Ramos (cell line): ENCODE measurements around the gene MRS2.

Source experiments
- in situ Hi-C: fragments of 300-500 bp; cut with MboI; formaldehyde crosslinking; loops from one replicate; pipeline ENCODE4 v1.14.3; 2022; ENCODE audit warnings: low sequenced_read_pairs; ENCODE audit not compliant: unreplicated experiment

Gene MRS2

DNA sequence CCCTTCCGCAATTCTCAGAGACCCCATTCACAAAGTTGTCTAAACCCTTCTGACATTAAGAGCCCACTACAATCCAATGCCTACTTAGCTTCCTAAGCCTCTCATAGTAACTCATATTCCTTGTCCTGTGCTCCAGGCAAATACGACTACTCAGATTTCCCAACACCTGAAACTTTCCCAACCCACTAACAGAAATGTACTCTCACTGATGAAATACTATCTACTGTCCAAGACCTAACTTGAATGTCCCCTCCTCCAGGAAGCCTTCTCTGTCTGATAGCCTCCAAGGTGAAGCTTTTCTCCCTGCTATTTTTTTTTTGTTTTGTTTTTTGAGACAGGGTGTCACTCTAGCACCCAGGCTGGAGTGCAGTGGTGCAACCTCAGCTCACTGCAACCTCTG lies 56.2 kb downstream of the MRS2 start:
- in situ Hi-C loops: no loop called here

DNA sequence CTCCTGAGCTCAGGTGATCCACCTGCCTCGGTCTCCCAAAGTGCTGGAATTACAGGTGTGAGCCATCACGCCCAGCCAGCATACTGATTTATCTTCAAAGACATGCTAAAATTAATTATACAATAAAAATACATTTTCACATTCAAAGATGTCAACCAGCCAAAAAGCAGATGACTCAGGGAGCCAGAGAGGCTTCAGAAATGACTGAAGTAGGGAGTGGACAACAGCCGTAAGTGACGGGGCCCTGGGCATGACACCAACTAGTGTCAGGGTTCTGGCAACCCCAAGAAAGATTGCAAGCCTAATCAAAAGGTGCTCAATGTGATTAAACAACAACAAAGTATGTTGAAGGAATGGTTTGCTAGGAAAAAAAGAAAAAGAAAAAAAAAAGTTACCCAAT lies 58.2 kb downstream of the MRS2 start:
- in situ Hi-C loops: no loop called here

DNA sequence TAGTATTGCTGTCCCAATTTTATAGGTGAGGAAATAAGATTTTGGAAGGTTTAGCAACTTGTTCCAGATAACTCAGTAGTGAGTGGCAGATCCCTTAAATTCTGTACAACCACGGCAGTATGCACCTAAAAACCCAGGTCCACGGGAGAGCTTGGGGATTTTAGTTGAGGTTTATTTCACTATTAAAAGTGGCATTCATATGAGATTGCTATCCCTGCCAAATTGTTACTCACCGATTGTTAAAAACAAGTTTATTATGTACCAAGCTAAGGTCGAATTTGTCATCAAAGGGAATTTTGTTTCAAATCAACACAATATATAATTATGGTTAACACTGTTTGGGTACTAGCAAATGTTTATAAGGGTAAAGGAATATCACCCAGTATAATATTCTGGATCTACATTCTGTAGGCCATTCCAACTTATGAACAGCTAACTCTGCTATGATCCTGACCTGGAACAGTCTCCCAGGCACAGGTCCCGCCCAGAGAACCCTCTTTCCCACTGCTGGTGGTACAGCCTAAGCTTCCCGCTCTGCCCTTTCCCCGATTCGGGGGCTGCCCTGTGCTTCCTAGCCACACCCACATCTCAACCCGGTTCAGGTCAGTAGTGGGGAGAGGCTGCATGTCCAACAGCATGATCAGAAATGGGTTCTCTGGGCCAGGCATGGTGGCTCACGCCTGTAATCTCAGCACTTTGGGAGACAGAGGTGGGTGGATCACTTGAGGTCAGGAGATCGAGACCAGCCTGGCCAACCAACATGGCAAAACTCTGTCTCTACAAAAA lies 61.7 kb downstream of the MRS2 start:
- in situ Hi-C loops: no loop called here

DNA sequence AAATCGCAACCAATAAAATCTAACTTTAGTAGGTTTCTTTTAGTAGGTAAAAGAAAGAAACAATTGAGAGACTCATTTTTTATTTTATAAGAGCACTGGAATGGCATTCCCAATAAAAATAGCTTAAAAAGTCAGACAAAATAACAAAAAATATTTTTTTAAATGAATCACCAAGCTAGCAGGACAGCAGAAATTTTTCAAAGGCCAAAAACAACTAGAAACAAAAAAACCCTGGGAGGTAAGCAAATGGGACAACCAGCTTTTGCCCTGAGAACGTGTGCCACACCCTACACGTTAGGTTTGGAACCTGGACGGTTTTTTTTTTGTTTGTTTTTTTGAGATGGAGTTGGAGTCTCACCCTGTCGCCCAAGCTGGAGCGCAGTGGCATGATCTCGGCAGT lies 67.1 kb downstream of the MRS2 start:
- in situ Hi-C loops: no loop called here

DNA sequence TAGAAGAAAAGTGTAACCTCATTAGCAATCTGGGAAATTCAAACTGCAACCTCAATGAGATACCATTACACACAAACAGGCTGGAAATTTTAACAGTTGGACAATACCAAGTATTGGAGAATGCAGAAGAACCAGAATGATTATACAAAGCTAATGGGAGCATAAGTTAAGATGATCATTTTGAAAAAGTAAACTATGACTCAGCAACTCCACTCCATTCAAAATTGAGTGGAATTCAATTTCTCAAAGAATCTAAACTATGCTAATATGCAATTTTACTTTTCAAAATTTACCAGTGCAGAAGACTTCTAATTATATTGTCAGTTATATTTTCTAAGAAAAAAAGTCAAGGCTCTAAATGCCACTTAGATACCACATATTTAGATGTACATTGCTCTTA lies 69.4 kb downstream of the MRS2 start:
- in situ Hi-C loops: no loop called here
